Peyer's patch (tissue), 4 donors: Measurements from ENCODE around the gene SYDE1. TPM values are rescaled to one million over a fixed set of nuclear protein-coding genes. Genes with fewer than 3 reads are reported as not detected.
"Not testable (repeated sequence)": the region's sequence is repeated elsewhere in the genome, so short reads cannot be mapped to it uniquely, and the experiment has no call there.

Source experiments
- DNase-seq, 3 donors: peaks; one replicate each; pipeline ENCODE4 v3.0.0-alpha.2; 2017 to 2019
- H3K27ac ChIP-seq, 4 donors: fragments of 200-600 bp; sonication (generic); one replicate each; pipeline ENCODE4 v1.5.1; 2016 to 2019
- H3K27me3 ChIP-seq, 2 donors: fragments of 200-600 bp; sonication (generic); one replicate each; pipeline ENCODE4 v1.5.1; 2019
- H3K36me3 ChIP-seq, 3 donors: fragments of 200-600 bp; sonication (generic); one replicate each; pipeline ENCODE4 v1.5.1; 2016 to 2019
- H3K4me1 ChIP-seq, 4 donors: fragments of 200-600 bp; sonication (generic); one replicate each; pipeline ENCODE4 v1.5.1; 2016 to 2019
- H3K4me3 ChIP-seq, 4 donors: fragments of 200-600 bp; sonication (generic); 1 replicate in 3 of 4; 2 replicates in 1 of 4; pipeline ENCODE4 v1.5.1; 2016 to 2019; ENCODE audit warnings: mild to moderate bottlenecking in 1 of 4
- H3K9me3 ChIP-seq, 4 donors: fragments of 200-600 bp; sonication (generic); one replicate each; pipeline ENCODE4 v1.5.1; 2016 to 2019; ENCODE audit warnings: mild to moderate bottlenecking in 1 of 4
- POLR2A ChIP-seq, 2 donors: fragments of 450-650 bp; IDR thresholded peaks; one replicate each; pipeline ENCODE4 v1.5.1; 2017; ENCODE audit warnings: antibody characterized with exemption in 2 of 2, mild to moderate bottlenecking in 2 of 2, moderate library complexity in 2 of 2
- total RNA-seq, 4 donors: library from RNA; depleted of rRNA; stranded (reverse); fragments of >200 nt; gene quantifications; one replicate each; pipeline ENCODE4 v1.1.0, GENCODE V29; 2016
- TF ChIP-seq, protein P1 (sequence below), 6 experiments: fragments of 450-650 bp in 4 of 6; fragments of 200-600 bp in 2 of 6; sonication (generic) in 1 of 6; IDR thresholded peaks; one replicate each; pipeline ENCODE4 v1.5.1; 2017 to 2019; ENCODE audit warnings: antibody characterized with exemption in 6 of 6, mild to moderate bottlenecking in 3 of 6, moderate library complexity in 1 of 6

Gene SYDE1
- total RNA-seq, 4 donors from 2014 or later, result 2.3 to 7.4 (median 6.2) TPM

DNA sequence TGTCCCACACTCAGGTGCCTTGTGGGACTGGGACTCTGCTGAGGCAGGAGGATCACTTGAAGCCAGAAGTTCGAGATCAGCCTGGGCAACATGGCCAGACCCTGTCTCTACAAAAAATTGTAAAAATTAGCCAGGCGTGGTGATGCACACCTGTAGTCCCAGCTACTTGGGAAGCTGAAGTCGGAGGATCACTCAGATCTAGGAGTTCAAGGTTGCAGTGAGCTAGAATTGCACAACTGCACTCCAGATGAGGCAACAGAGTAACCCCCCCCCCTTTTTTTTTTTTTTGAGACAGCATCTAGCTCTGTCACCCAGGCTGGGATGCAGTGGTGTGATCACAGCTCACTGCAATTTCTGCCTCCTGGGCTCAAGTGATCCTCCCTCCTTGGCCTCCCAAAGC lies 11.0 kb upstream of the SYDE1 start:
- Histone ChIP-seq H3K27ac (no peak overlapping the region), H3K36me3 (no peaks in the 10 kb centered on the region), H3K9me3 (no peaks in the 10 kb centered on the region), H3K4me1 (peaks cover 0 to 4% (median 0%) of the 10 kb centered on the region in 4 donors), H3K27me3 (no peaks in the 10 kb centered on the region), H3K4me3 (no peak overlapping the region)
- no peak for DNase-seq
- TF ChIP-seq, protein P1, sequence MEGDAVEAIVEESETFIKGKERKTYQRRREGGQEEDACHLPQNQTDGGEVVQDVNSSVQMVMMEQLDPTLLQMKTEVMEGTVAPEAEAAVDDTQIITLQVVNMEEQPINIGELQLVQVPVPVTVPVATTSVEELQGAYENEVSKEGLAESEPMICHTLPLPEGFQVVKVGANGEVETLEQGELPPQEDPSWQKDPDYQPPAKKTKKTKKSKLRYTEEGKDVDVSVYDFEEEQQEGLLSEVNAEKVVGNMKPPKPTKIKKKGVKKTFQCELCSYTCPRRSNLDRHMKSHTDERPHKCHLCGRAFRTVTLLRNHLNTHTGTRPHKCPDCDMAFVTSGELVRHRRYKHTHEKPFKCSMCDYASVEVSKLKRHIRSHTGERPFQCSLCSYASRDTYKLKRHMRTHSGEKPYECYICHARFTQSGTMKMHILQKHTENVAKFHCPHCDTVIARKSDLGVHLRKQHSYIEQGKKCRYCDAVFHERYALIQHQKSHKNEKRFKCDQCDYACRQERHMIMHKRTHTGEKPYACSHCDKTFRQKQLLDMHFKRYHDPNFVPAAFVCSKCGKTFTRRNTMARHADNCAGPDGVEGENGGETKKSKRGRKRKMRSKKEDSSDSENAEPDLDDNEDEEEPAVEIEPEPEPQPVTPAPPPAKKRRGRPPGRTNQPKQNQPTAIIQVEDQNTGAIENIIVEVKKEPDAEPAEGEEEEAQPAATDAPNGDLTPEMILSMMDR (IDR thresholded peaks at IDR 0.05), result no peak
- TF ChIP-seq POLR2A (IDR thresholded peaks at IDR 0.05), result no peak

DNA sequence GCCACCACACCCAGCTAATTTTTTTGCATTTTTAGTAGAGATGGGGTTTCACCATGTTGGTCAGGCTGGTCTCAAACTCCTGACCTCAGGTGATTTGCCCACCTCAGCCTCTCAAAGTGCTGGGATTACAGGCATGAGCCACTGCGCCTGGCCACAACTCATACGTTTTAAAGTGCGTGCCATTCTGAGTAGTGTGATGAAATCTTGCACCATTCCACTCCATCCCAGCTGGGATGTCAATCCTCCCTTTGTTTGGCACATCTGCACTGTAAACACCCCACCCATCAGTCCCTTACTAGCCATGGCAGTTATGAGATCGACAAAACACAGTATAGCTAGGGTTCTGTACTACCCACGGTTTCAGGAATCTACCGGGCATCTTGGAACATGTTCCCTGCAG lies 9.2 kb upstream of the SYDE1 start:
- not testable (repeated sequence) for H3K4me3 ChIP-seq

DNA sequence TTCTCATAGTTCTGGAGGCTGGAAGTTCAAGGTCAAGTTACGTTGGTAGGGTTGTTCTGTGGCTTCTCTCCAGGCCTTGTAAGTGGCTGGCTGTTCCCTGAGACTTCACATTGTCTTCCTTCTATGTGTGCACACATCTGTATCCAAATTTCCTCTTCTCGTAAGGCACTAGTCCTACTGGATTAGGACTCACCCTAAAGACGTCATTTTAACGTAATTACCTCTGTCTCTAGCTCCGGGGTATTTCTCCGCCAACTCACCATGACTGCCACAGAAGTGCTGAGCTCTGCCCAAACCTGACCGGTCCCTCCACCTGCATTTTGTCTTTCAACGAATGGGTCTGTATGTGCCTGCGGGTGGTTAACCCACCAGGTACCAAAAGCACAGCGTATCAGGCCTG lies 8.7 kb upstream of the SYDE1 start:
- Histone ChIP-seq H3K4me1 (no peaks in the 10 kb centered on the region), H3K36me3 (no peaks in the 10 kb centered on the region), H3K4me3 (no peak overlapping the region), H3K27me3 (no peaks in the 10 kb centered on the region), H3K9me3 (peaks cover 0 to 14% (median 3%) of the 10 kb centered on the region in 4 donors), H3K27ac (no peak overlapping the region)
- DNase-seq, result no peak
- TF ChIP-seq, protein P1 (IDR thresholded peaks at IDR 0.05), result no peak
- TF ChIP-seq POLR2A (IDR thresholded peaks at IDR 0.05), result no peak

More for the DNA sequence above, 9.2 kb upstream of the SYDE1 start:
- H3K9me3 ChIP-seq, H3K36me3 ChIP-seq, DNase-seq, H3K27me3 ChIP-seq, H3K27ac ChIP-seq, H3K4me1 ChIP-seq: not testable (repeated sequence)

DNA sequence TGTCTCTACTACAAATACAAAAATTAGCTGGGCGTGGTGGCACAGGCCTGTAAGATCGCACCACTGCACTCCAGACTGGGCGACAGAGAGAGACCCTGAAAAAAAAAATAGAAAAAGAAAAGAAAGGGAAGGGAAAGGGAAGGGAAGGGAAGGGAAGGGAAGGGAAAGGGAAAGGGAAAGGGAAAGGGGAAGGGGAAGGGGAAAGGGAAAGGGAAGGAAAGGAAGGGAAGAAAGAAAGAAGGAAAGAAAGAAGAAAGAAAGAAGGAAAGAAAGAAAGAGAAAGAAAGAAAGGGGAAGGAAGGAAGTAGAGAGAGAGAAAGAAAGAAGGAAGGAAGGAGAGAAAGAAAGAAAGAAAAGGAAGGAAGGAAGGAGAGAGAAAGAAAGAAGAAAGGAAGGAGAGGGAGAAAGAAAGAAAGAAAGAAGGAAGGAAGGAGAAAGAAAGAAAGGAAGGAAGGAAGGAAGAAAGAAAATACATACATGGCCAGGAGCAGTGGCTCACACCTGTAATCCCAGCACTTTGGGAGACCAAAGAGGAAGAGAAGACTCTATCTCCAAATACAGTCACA lies 8.1 kb upstream of the SYDE1 start:
- Histone ChIP-seq H3K9me3 (peaks cover 0 to 17% (median 4%) of the 10 kb centered on the region in 4 donors), H3K27me3 (no peaks in the 10 kb centered on the region), H3K27ac (no peak overlapping the region), H3K36me3 (no peaks in the 10 kb centered on the region), H3K4me3 (no peak overlapping the region), H3K4me1 (no peaks in the 10 kb centered on the region)
- TF ChIP-seq POLR2A (IDR thresholded peaks at IDR 0.05), result no peak
- TF ChIP-seq, protein P1 (IDR thresholded peaks at IDR 0.05), result no peak
- no peak for DNase-seq

DNA sequence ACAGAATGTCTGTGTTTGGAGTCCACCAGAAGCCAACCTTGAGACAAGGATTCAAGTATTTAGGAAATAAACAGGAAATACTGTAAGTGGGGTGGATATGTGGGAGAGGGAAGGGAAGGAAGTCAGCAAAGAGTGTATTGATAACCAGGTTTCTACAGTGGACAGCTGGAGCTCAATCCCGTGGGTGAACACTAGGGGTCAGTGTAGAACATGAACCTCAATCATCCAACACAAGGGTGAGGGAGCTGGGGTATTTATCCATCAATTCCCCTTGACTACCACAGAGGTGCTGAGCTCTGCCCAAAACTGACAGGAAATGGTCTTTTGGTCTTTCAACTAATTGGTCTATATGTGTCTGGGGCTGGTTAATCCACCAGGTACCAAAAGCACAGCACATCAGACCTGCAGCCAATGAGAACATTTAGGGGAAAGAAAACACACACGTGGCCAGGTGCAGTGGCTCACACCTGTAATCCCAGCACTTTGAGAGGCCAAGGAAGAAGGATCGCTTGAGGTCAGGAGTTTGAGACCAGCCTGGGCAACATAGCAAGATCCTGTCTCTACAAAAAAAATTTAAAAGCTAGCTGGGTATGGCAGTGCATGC lies 5.6 kb upstream of the SYDE1 start:
- TF ChIP-seq POLR2A (IDR thresholded peaks at IDR 0.05), result no peak
- TF ChIP-seq, protein P1 (IDR thresholded peaks at IDR 0.05), result peak; percentile 29 to 69 (median 60)
- Histone ChIP-seq H3K27ac (no peak overlapping the region), H3K36me3 (no peaks in the 10 kb centered on the region), H3K27me3 (no peaks in the 10 kb centered on the region), H3K9me3 (peaks cover 0 to 17% (median 5%) of the 10 kb centered on the region in 4 donors), H3K4me1 (no peaks in the 10 kb centered on the region), H3K4me3 (no peak overlapping the region)
- DNase-seq, result peak in 2 of 3 donors; percentile 30 to 72

DNA sequence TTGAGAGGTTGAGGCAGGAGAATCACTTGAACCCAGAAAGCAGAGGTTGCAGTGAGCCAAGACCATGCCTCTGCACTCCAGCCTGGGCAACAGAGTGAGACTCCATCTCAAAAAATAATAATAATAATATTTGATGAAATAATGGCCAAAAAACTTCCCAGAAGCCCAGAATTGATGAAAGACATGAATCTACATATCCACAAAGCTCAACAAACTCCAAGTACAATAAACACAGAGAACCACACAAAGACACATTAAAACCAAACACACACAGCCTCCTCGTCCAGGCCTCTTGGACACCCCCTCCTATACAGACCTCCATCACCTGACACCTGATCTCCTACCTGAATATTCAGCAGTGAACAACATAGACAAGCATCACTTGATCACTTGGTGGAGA lies 3.2 kb upstream of the SYDE1 start:
- H3K27ac ChIP-seq, result no peak overlapping the region
- no peak overlapping the region for H3K4me3 ChIP-seq
- peaks cover 0 to 6% (median 3%) of the 10 kb centered on the region in 4 donors for H3K4me1 ChIP-seq
- peaks cover 0 to 6% of the 10 kb centered on the region in 2 donors for H3K27me3 ChIP-seq
- H3K9me3 ChIP-seq, result peaks cover 0 to 17% (median 5%) of the 10 kb centered on the region in 4 donors
- no peak for DNase-seq
- no peak for TF ChIP-seq POLR2A (IDR thresholded peaks at IDR 0.05)
- TF ChIP-seq, protein P1 (IDR thresholded peaks at IDR 0.05), result no peak
- H3K36me3 ChIP-seq, result no peaks in the 10 kb centered on the region
